T-helper 9 cell (primary cell): ENCODE results near the gene PRPSAP1.

Source experiments
- DNase-seq: peaks from one replicate; pipeline ENCODE4 v3.0.0-alpha.2; 2020

Gene PRPSAP1

DNA sequence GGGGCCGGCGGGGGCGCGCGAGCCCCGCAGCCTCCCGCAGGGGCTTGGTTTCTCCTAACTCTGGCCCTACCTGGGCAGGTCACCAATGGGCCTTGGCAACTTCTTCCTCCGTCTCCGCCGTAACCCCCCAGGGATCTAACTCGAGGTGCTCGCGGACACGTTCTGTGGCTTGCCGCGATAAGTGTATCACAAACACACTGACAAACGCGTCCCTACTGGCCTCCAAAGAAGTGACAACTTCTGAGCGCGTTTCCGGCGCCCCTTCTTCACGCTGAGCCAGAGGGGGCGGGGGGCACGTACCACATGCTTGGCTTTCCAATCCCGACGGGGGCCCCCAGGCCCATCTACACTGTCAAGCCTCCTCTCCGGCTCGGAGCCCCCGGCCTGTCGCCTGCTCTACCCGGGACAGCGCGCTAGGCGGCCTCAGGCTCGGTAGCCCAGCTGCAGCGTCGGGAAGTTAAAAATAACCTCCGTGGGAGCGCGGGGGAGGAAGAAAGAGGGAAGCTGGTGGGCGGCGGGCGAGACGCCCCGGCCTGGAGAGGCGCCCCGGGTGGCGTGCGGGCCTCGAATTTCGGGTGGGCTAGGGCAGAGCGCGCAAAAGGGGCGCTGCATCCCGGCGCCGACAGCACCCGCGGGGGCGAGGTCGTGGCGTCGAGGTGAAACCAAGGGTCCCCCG, 30.0 kb upstream of the PRPSAP1 start:
- peak; percentile 14 for DNase-seq

DNA sequence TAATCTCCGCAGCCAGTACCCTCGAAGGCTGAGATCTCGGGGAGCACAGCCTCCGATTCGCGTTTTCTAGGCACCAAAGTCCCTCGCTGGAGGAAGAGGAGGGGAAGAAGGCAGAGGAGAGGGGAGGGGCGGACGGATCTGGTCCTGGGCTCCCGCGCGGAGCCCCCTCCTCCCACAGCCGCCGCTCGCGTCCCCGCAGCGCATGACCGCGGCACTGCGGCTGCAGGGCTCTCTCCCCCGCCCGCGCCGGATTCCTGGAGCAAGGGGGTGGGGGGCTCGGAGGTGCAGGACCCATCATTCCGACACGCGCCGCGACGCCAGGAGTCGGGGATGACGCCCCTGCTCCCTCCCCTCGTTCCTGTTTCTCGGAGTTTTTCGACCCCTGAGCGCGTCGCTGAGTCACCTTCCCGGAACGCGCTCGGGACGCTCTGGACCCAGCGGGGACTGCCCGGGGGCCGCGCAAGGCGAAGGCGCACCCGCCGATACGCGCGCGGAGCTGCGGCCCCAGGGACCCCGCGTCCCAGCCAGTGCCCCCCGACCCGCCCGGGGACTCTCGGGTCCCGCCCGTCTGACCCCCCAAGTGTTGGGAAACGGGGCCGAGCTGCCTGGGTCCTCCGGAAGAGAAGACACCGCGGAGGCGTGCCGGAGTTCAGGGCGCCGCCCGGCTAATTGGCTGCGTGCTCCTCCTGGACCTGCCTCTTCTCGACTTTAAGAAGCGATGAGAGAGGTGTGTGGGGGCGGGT, 29.3 kb upstream of the PRPSAP1 start:
- peak; percentile 31 for DNase-seq

DNA sequence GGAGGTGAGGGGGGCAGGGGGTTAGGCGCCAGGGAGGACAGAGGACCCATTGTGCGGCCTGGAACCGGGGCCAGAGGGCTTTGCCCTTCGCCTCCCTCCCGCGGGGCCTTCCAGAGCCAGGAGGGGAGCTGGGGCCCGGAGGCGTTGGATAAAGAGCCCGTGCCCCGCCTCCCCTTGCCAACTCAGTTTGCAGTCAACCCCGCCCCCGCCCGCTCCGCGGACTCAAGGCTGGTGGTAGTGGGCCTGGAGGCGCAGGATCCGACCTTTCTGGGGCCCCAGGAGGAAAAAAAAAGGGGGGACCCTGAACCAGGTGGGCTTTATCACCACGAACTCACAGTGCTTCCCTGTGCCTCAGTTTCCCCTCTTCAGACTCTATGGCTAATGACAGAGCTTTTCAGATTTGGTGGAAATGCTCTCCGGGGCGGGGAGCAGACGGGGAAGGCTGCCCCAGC, 28.7 kb upstream of the PRPSAP1 start:
- DNase-seq, result no peak

DNA sequence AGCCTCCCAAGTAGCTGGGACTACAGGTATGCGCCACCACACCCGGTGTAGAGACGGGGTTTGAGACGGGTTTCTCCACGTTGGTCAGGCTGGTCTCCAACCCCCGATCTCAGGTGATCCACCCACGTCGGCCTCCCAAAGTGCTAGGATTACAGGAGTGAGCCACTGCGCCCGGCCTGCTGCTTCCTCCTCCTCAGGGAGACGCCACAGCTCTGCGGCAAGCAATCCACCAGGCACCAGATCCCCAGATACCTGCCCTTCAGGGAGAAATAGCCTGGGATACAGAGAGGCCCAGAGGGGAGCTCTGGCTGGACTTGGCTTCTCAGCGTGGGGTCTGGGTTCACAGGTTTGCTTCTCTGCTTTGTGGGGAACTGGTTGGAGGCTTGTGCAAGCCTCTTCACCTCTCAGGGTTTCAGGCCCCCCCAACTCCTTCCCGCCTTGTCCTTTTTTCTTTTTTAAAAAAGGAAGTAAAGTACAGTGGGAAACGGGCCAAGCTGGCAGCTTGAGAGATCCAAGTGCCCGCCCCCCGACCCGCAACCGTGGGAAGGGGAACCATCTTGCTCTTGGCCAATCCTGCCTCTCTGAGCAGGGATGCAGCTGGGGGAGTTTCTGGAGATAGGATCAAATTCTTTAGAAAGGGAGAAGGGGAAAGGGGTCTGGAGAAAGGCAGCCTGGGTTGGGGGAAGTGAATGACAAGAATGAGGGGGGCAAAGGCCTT, 28.1 kb upstream of the PRPSAP1 start:
- DNase-seq, result no peak

DNA sequence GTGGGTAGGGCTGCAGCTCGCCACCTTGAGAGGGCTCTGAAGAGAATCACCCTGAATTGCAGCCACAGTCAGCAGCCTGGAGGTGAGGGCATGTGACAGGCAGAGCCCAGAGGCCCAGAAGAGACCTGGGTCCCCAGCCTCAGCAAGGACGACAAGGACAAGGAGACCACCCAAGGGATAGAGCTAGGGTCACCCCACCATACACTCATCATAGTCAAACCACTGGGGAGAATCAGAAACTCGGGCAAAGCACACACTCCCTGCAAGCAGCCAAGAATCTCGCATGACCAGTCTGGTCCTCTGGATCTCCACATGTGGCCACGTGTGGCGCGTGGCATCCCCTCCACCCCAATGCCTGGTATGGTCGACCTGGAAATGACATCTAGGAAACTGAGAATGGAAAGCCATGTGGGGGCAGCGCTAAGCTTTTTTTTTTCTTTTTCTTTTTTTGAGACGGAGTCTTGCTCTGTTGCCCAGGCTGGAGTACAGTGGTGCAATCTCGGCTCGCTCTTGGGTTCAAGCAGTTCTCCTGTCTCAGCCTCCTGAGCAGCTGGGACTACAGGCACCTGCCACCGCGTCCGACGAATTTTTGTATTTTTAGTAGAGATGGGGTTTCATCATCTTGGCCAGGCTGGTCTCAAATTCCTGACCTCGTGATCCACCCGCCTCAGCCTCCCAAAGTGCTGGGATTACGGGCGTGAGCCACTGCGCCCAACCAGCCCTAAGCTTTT, 26.1 kb upstream of the PRPSAP1 start:
- no peak for DNase-seq

DNA sequence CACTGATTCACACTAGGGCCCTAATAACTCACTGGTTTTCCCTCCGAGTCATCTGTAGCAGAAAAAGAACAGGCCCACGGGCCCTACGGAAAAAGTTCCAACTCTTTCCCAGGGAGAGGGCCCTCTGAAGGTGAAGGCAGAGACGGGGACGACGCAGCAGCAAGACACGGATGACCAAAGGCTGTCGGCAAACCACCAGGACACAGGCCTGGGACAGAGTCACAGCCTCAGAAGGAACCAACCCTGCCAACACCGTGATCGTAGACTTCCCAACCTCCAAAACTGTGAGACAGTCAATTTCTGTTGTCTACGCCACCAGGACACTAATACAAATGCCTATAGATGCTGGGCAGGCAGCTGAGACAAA, 25.5 kb upstream of the PRPSAP1 start:
- no peak for DNase-seq

DNA sequence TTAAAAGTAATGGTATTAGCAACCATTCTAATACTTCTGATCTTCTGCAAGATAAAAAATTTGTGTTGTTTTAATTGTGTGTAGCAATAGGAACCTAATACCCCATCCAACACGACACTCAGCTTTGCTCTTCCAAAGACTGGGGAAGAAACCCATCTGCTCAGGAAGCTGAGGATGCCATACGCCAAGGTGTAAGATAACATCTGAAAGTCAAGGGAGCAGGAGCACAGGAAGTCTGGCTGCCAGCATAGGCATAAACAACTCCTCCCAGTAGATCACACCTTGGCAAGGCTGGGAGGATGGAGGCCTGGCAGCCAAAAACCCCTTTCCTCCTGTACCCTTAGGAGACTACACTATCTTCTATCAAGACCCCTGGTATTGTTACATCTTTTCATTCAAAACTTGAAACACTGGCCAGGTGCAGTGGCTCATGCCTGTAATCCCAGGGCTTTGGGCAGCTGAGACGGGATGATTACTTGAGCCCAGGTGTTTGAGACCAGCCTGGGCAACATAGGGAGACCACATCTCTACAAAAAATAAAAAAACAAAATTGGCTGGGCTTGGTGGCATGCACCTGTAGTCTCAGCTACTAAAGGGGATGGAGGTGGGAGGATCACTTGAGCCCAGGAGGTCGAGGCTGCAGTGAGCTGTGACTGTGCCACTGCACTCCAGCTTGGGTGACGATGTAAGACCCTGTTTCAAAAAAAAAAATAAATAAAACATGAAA, 25.0 kb upstream of the PRPSAP1 start:
- DNase-seq, result no peak

DNA sequence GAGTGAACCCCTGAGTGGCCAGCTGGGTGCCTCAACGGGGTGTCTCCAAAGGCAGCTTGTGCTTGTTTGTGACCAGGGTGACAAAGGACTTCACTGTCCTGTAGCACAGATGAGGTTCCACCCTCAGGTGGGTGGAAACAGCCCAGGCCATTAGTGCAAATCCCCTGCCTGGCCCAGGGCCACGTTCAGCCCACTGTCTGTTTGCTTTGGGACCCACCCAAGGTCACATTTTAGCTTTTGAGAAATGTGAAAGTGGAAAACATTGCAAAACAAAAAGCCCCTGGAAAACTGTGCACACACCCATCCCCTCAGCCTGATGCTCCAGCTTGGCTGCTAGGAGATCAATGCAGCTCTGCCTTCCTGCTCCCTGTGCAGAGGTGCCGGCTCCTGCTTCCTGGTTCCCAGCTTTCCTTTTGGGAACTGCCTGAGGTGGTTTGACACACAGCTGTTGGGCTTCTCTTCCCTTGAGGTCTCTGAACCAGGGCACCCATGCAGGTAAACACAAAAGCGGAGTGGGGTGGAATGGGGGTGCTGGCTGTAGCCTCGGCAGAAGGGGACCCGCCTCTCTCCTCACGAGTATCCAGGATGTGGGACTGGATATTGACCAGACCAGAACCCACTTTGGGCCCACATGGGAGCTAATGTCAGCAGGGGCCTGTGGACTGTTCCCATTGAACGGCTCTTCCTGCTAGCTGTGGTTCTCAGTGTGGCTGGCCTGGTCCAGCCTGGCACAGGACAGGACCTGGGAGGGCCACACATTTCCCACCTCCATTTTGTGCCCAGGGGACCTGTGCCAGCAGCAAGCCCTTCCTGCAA, 22.8 kb upstream of the PRPSAP1 start:
- DNase-seq, result no peak

DNA sequence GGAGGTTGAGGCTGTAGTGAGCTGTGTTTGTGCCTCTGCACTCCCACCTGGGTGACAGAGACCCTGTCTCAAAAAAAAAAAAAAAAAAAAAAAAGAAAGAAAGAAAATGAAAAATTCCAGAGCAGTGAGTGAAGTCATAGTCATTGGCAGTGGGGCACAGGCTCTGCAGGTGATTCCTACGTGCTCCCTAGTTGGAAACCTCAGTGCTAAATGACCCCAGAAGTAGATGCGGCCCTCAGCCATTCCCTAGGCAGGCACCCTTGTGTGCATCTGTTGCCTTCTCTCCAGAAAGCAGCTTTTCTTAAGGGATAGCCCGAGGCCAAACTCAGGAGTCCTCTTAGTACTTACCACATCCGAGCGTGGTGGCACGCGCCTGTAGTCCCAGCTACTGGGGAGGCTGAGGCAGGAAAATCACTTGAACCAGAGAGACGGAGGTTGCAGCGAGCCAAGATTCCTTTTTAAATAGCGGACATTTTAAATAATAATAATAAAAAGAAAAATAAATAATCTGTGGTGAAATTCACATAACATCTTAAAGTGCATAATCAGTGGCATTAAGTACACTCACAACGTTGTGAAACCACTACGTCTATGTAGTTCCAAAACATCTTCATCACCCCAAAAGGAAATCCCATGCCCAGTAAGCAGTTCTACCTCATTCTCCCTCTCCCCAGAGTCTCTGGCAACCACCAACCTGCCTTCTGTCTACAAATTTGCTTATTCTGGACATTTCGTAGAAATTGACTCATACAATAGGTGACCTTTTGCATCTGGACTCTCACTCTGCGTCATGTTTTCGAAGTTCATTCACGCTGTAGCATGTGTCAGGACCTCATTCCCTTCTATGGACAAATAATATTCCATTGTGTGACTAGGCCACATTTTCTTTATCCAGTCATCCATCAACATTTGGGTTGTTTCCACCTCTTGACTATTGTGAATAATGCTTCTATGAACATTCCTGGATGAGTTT, 18.2 kb upstream of the PRPSAP1 start:
- no peak for DNase-seq

DNA sequence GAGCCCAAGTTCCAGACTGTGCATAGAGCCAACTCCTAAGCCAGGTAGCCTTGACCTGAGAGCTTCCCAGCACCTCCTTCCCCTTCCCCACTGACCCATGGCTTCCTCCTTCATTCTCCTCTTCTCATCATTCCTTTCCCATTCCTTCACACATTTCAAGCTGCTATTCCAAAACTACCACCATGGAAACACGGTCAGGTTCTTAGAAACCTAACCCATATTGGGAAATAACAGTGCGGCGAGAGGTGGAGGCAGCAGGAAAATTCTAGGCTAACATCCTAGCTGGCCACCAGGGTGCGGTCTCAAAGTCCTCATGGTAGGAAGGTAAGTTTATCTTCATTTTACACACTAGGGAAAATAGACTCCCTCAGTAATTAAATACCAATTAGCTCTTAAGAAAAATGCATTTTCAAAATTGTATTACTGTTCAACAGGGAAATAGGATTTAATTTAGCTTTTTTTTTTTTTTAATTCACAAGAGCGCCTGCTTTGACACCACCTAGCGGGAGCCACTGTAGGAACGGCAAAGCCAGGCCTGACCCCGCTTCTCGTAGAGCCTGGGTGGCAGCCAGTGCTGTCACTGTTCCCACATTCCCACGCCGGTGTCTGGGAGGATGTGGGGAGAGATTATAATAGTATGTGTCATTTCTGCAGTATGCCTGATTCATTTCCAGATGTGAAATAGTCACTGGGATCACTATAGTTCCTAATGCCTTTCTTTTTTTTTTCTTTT, 16.7 kb upstream of the PRPSAP1 start:
- DNase-seq, result no peak

DNA sequence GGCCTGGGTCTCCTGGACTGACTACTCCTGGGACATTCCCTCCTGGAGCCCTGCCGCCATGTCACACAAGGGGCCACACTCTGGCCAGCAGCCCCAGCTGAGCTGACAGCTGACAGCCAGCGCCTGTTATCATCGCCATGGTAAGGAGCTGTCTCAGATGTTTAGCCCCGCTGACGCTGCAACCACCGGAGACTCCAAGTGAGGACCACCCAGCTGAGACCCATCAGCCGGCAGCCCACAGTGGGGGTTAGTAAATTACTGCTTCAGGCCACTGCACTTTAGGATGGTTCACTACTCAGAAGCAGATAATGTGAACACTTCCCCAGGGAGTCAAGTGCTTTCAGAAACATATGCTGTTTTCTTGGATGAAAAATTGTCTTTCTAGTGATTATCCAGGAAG, 16.1 kb upstream of the PRPSAP1 start:
- DNase-seq, result no peak

DNA sequence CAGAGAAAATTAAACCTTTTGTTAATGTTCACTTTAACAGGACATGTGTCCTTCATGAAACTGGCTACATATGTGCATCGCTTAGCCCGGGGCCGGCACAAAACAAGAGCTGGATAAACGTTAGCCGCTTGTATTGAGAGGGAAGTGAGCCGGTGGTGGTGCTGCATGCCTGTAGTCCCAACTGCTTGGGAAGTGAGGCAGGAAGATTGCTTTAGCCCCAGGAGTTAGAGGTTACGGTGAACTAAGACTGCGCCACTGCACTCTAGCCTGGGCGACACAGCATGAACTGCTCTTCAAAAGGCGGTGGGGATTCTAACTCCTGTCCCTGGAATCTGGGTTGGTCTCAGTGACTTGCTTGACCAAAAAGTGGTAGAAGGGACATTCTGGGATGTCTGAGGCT, 15.7 kb upstream of the PRPSAP1 start:
- no peak for DNase-seq

DNA sequence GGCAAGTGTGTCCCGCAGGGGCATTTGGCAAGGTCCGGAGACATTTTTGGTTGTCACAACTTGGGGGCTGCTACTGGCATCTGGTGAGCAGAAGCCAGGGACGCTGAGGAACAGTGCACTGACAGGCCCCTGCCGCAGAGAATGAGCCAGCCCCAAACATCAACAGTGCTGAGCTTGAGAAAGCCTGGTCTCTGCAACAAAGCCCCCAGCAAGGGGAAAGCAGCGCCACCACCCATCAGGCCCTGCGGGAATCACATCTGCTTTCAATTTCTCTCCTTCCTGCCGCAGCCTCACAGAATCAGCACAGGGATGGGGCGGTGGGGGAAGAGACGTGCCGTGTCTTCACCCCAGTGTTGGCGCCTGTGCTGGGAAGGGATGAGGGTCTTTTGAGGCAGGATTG, 14.8 kb upstream of the PRPSAP1 start:
- DNase-seq, result no peak

DNA sequence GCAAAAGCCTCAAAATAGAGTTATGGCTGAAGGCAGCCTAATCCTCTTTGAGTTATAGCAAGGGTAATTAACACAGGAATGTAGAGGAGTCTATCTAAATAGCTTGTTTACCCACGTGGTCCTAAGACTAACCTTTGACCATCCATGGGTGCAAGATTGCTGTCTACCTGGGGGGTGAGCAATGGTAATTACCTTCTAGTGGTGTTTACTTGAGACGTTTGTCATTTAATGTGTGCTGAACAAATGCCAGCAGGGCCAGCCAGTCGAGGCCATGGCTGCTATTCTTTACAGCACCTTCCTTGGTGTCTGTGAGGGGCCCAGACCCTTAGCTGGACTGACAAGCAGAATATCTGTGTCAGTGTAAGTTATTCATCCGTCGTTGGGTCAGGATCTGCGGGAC, 13.9 kb upstream of the PRPSAP1 start:
- DNase-seq, result no peak

DNA sequence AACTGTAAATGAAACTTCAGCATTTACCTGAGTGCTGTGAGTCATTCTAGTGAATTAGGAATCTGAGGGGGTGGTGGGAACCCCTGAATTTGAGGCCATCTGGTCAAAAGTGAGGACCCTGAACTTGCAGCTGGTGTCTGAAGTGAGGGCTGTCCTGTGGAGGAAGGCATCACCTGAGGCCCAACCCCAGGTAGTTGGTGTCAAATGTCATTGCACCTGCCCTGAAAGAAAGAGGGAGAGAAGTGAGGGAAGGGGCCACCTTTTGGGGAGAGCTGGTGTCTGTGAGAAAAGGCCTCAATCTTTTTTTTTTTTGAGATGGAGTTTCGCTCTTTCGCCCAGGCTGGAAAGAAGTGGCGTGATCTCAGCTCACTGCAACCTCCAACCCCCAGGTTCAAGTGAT, 12.5 kb upstream of the PRPSAP1 start:
- no peak for DNase-seq

DNA sequence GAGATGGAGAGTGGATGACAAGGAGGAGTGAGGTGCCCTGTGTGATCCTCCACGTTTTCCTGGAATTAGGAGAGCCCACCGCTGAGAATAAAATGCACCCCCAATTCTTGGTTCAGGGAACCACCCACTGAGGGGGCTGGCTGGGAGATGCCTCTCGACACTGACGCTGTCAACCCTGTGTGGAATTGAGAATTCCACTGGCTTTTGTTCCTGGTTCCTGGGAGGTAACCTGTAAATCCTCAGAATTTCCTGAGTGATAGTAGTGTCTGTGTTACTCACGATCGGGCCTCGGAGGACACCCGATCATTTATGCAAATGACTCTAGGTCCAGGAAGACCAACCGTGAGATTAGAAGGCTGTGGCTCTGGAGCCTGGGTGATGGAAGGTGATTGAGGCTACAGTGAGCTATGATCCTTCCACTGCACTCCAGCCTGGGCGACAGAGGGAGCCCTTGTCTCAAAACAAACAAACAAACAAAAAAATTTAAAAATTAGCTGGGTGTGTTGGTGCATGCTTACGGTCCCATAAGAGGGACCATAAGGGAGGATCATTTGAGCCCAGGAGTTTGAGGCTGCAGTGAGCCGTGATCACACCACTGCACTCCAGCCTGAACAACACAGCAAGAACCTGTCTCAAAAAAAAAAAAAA, 11.7 kb upstream of the PRPSAP1 start:
- no peak for DNase-seq

DNA sequence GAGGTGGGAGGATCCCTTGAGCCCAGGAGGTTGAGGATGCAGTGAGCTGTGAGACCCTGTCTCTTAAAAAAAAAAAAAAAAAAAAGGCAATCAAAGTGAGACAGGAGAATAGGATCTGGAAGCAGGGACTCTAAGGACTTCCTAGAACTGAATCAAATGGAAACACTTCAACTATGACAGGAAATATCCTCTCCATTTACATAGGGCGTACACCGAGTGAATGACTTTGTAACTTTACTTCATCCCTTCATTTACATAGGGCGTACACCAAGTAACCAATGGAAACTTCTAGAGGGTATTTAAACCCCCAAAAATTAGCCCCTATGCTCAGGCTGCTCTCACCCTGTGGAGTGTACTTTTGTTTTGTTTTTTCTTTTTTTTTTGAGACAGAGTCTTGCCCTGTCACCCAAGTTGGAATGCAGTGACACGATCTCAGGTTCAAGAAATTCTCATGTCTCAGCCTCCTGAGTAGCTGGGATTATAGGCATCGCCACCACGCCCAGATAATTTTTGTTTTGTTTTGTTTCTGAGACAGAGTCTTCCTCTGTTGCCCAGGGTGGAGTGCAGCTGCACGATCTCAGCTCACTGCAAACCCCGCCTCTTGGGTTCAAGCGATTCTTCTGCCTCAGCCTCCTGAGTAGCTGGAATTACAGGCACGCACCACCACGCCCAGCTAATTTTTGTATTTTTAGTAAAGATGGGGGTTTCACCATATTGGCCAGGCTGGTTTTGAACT, 9.6 kb upstream of the PRPSAP1 start:
- DNase-seq, result no peak

DNA sequence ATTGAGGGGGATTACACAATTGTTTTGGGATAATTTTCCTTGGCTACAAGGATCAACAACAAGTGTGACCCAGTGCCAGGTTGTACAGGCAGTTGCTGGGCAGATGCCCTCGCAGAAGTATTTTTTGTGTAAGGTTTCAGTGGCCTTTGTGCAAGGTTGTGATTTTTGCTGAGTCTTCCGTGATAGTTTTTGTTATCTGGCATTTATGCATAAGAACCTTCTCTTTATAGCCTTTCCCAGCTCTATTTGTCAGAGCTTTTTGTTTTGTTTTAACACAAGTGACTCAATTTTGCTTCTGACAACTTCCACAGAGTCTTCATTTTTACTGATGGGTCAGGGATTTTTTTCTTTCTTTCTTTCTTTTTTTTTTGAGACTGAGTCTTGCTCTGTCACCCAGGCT, 6.7 kb upstream of the PRPSAP1 start:
- no peak for DNase-seq
